Right lobe of liver (tissue), 4 donors: ENCODE data around the gene CD164.

Experiments used
- CTCF ChIP-seq, 4 donors: fragments of 200-600 bp in 3 of 4; fragments of 450-650 bp in 1 of 4; IDR thresholded peaks; one replicate each; pipeline versions ENCODE4 v1.5.1 to v1.8.0; 2016 to 2022; ENCODE audit warnings: antibody characterized with exemption in 4 of 4, mild to moderate bottlenecking in 2 of 4
- POLR2A ChIP-seq: fragments of 450-650 bp; IDR thresholded peaks from one replicate; pipeline ENCODE4 v1.6.1; 2017; ENCODE audit warnings: antibody characterized with exemption, mild to moderate bottlenecking
- donor health status: DM: no; HTN: no; CAD: no.
- donor health status: DM: no; HTN: no; CAD: no.
- donor health status: DM: no; HTN: yes; CAD: no.

GRCh38 chr6:109363753-109364152 is 18.5 kb downstream of the CD164 start:
- TF ChIP-seq POLR2A (no peak), CTCF (IDR thresholded peaks at IDR 0.05) (no peak)
